Measurements from ENCODE around the gene GAR1. TPM values are rescaled to one million over a fixed set of nuclear protein-coding genes. Genes with fewer than 3 reads are reported as not detected.
A peak's percentile ranks its signal among the peaks of the same experiment; 100 is the strongest.

GAR1 gene
- total and polyA plus RNA-seq, 10 donors = 4.3 to 29.2 (median 12.8) TPM

DNA sequence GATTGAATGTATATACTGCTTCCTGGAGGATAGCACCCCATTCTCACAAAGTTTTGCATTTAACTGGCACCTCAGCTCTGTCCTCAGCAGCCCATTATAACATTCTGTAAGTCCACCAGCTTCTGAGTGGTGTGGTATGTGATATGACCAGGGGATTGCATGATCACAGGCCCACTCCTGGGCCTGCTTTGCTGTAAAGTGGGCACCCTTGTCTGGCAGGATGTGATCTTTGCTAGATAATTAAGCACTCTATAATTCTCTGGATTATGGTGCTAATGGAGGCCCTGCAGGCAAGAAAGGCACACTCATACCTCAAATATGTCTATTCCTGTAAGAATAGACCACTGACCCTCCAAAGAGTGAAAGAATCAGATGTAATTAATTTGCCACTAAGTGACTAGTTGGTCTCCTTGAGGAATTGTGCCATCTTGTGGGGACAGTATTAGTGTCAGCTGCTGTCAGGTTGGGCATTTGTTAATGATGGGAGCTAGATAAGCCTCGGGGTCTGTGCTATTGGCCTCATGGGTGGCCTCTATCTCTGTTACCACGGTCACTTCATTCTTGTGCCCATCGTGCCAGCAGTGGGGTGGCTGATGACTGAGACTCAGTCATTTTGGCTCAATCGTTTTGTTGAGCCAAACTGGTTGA lies 11.5 kb upstream of the GAR1 start:
- intact Hi-C loops (cut with DNase I; ENCODE audit: low total_unique reads) = loop anchor here (10.0 kb wide), 1 partner anchor 69 kb away; the partner anchor contains the start of gene PLA2G12A
- TF ChIP-seq, protein P1, sequence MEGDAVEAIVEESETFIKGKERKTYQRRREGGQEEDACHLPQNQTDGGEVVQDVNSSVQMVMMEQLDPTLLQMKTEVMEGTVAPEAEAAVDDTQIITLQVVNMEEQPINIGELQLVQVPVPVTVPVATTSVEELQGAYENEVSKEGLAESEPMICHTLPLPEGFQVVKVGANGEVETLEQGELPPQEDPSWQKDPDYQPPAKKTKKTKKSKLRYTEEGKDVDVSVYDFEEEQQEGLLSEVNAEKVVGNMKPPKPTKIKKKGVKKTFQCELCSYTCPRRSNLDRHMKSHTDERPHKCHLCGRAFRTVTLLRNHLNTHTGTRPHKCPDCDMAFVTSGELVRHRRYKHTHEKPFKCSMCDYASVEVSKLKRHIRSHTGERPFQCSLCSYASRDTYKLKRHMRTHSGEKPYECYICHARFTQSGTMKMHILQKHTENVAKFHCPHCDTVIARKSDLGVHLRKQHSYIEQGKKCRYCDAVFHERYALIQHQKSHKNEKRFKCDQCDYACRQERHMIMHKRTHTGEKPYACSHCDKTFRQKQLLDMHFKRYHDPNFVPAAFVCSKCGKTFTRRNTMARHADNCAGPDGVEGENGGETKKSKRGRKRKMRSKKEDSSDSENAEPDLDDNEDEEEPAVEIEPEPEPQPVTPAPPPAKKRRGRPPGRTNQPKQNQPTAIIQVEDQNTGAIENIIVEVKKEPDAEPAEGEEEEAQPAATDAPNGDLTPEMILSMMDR (IDR thresholded peaks at IDR 0.05 in 8 of 11, conservative IDR thresholded peaks at IDR 0.05 in 3 of 11) = peak in 9 of 11 experiments; percentile 4 to 58 (median 47)
- TF ChIP-seq POLR2A (IDR thresholded peaks at IDR 0.05) = no peak
- H3K27me3 ChIP-seq (replicated peaks in 1 of 7) = no peaks in the 10 kb centered on the region
- H3K9me3 ChIP-seq = no peaks in the 10 kb centered on the region
- no peak for DNase-seq
- WGBS, 5 donors = 46 to 55% (median 54%) methylated on average over 4 of the region's 4 CpGs
- H3K36me3 ChIP-seq = no peaks in the 10 kb centered on the region
- H3K4me1 ChIP-seq = peaks cover 0 to 21% (median 11%) of the 10 kb centered on the region in 6 donors
- no peak overlapping the region for H3K4me3 ChIP-seq
- no peak overlapping the region for H3K27ac ChIP-seq

DNA sequence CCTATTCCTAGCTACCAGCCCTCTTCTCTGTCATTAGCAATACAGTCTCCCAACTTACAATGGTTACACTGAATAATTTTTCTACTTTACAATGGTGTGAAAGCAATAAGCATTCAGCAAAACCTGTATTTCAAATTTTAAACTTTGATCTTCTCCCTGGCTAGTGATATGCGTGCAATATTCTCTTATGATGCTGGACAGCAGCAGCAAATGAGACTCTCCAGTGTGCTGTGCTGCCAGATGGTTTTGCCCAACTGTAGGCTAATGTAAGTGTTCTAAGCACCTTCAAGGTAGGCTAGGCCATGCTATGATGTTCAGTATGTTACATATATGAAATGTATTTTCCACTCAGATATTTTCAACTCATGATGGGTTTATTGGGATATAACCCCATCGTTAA lies 5.9 kb upstream of the GAR1 start:
- intact Hi-C loops (cut with DNase I; ENCODE audit: low total_unique reads) = loop anchor here (10.0 kb wide), 2 partner anchors 75 to 1165 kb away; partner anchors contain the start of gene PLA2G12A
- Histone ChIP-seq H3K27me3 (replicated peaks in 1 of 7) (no peaks in the 10 kb centered on the region), H3K4me1 (peaks cover 0 to 10% (median 4%) of the 10 kb centered on the region in 6 donors), H3K36me3 (no peaks in the 10 kb centered on the region), H3K9me3 (no peaks in the 10 kb centered on the region), H3K27ac (no peak overlapping the region), H3K4me3 (no peak overlapping the region)
- no peak for TF ChIP-seq POLR2AphosphoS5 (IDR thresholded peaks at IDR 0.05)
- TF ChIP-seq, protein P1 (IDR thresholded peaks at IDR 0.05 in 8 of 11, conservative IDR thresholded peaks at IDR 0.05 in 3 of 11) = no peak
- TF ChIP-seq POLR2A (IDR thresholded peaks at IDR 0.05) = no peak
- DNase-seq = no peak
- 93 to 96% (median 95%) methylated on average over 2 of the region's 2 CpGs for WGBS, 5 donors

DNA sequence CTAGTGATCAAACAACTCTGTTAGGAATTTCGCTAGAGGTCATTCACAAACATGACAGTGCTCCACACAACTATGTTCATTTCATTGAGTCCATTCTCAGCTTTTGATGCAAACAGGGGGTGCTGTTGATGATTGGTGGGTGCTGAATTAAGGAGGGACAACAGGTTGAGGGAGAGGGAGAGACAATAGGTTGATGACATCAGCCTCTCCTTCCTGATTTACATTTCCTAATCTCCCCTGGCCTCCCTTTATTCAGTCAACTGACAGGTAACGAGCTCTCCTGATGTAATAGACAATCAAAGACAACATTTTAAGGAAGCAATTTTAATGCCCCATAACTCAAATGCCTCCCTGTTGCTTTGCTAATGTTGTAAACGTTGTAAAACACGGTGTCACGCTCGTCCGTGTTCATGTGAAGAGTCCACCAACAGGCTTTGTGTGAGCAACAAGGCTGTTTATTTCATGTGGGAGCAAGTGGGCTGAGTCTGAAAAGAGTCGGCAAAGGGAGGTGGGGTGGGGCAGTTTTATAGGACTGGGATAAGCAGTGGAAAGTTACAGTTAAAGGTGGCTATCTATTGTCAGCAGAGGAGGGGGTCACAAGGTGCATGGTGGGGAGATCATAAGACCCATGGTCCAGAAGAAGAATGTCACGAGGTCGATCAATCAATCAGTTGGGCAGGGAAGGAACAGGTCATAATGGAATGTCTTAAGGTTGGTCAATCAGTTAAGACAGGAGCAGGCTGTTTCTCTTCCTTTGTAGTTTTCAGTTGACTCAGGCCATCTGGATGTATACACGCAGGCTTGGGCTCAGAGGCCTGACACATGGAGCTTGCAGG lies 4.8 kb upstream of the GAR1 start:
- 73 to 90% (median 80%) methylated on average over 11 of the region's 11 CpGs for WGBS, 5 donors

More for the DNA sequence above, 4.8 kb upstream of the GAR1 start:
- H3K36me3 ChIP-seq = no peaks in the 10 kb centered on the region
- no peaks in the 10 kb centered on the region for H3K9me3 ChIP-seq
- no peak overlapping the region for H3K4me3 ChIP-seq
- DNase-seq = no peak
- peaks cover 0 to 17% (median 8%) of the 10 kb centered on the region in 6 donors for H3K4me1 ChIP-seq
- TF ChIP-seq POLR2AphosphoS5 (IDR thresholded peaks at IDR 0.05) = no peak
- TF ChIP-seq POLR2A (IDR thresholded peaks at IDR 0.05) = no peak
- TF ChIP-seq, protein P1 (IDR thresholded peaks at IDR 0.05 in 8 of 11, conservative IDR thresholded peaks at IDR 0.05 in 3 of 11) = no peak
- intact Hi-C loops (cut with DNase I; ENCODE audit: low total_unique reads) = loop anchor here (10.0 kb wide), 1 partner anchor 1166 kb away; no protein-coding TSS in a partner anchor
- no peaks in the 10 kb centered on the region for H3K27me3 ChIP-seq (replicated peaks in 1 of 7)
- no peak overlapping the region for H3K27ac ChIP-seq

Data from spleen (tissue), 11 donors.